Measurements from ENCODE around the gene PPA2. TPM values are rescaled to one million over a fixed set of nuclear protein-coding genes. Genes with fewer than 3 reads are reported as not detected.
"Not testable (repeated sequence)": the region's sequence is repeated elsewhere in the genome, so short reads cannot be mapped to it uniquely, and the experiment has no call there.

PPA2 gene
- total RNA-seq, 1 donor: 103 TPM

GRCh38 chr4:105430811-105431210 lies 43.1 kb downstream of the PPA2 start:
- DNase-seq (ENCODE audit: low read depth): no peak
- no peak for TF ChIP-seq CTCF (IDR thresholded peaks at IDR 0.05; ENCODE audit: insufficient read depth, low read depth, low read length)
- no peak overlapping the region for H3K4me3 ChIP-seq (ENCODE audit: low read depth, low read length)

GRCh38 chr4:105426187-105426897 lies 47.5 kb downstream of the PPA2 start:
- H3K4me3 ChIP-seq (ENCODE audit: low read depth, low read length): no peak overlapping the region
- no peak for TF ChIP-seq CTCF (IDR thresholded peaks at IDR 0.05; ENCODE audit: insufficient read depth, low read depth, low read length)
- no peak for DNase-seq (ENCODE audit: low read depth)

- no peak overlapping the region for H3K4me3 ChIP-seq (ENCODE audit: low read depth, low read length)
- no peak for DNase-seq (ENCODE audit: low read depth)
- no peak for TF ChIP-seq CTCF (IDR thresholded peaks at IDR 0.05; ENCODE audit: insufficient read depth, low read depth, low read length)
Measured at GRCh38 chr4:105422207-105422920, 51.5 kb downstream of the PPA2 start.

- H3K4me3 ChIP-seq (ENCODE audit: low read depth, low read length): no peak overlapping the region
- TF ChIP-seq CTCF (IDR thresholded peaks at IDR 0.05; ENCODE audit: insufficient read depth, low read depth, low read length): no peak
- DNase-seq (ENCODE audit: low read depth): no peak
Measured at GRCh38 chr4:105417624-105418023, 56.2 kb downstream of the PPA2 start.

- no peak for DNase-seq (ENCODE audit: low read depth)
- H3K4me3 ChIP-seq (ENCODE audit: low read depth, low read length): no peak overlapping the region
- TF ChIP-seq CTCF (IDR thresholded peaks at IDR 0.05; ENCODE audit: insufficient read depth, low read depth, low read length): no peak
Measured at GRCh38 chr4:105415281-105415744, 58.5 kb downstream of the PPA2 start.

- no peak for DNase-seq (ENCODE audit: low read depth)
- TF ChIP-seq CTCF (IDR thresholded peaks at IDR 0.05; ENCODE audit: insufficient read depth, low read depth, low read length): no peak
- no peak overlapping the region for H3K4me3 ChIP-seq (ENCODE audit: low read depth, low read length)
Measured at GRCh38 chr4:105414316-105414715, 59.5 kb downstream of the PPA2 start.

GRCh38 chr4:105409135-105409534 lies 64.7 kb downstream of the PPA2 start:
- DNase-seq (ENCODE audit: low read depth); H3K4me3 ChIP-seq (ENCODE audit: low read depth, low read length): not testable (repeated sequence)

All from fibroblast of villous mesenchyme (primary cell).